ENCODE measurements around the gene TNPO1. TPM values are rescaled to one million over a fixed set of nuclear protein-coding genes. Genes with fewer than 3 reads are reported as not detected.
"Not testable (repeated sequence)": the region's sequence is repeated elsewhere in the genome, so short reads cannot be mapped to it uniquely, and the experiment has no call there.

The TNPO1 gene
- total RNA-seq, 1 experiment from 2014 or later, result 148 TPM

- Histone ChIP-seq H3K36me3 (ENCODE audit: control insufficient read depth, insufficient read depth, low read length) (no peaks in the 10 kb centered on the region), H3K27me3 (replicated peaks; ENCODE audit: control insufficient read depth, insufficient read depth, low read length) (no peaks in the 10 kb centered on the region), H3K9me3 (no peaks in the 10 kb centered on the region), H3K4me1 (no peaks in the 10 kb centered on the region), H3K4me3 (ENCODE audit: low read depth, low read length) (no peak overlapping the region)
- no peak for DNase-seq
- Mint-ChIP-seq H3K4me1 (ENCODE audit: low read depth, unreplicated experiment) (no peaks in the 10 kb centered on the region), H3K36me3 (ENCODE audit: insufficient read depth, unreplicated experiment) (peaks cover 14% of the 10 kb centered on the region), H3K4me3 (ENCODE audit: unreplicated experiment) (no peak overlapping the region), H3K27ac (ENCODE audit: unreplicated experiment) (no peak overlapping the region), H3K27me3 (ENCODE audit: insufficient read depth, unreplicated experiment) (no peaks in the 10 kb centered on the region), H3K9me3 (ENCODE audit: unreplicated experiment) (no peaks in the 10 kb centered on the region)
- ChIA-PET POLR2A (no interaction called here), CTCF (no interaction called here)
- intact Hi-C loops (cut with micrococcal nuclease; ENCODE audit: unreplicated experiment), result loop anchor here (5.0 to 10.0 kb wide), 2 partner anchors 280 to 532 kb away; no protein-coding TSS in a partner anchor
- BruUV-seq (replicated peaks), result no TSS peak
- no peak for TF ChIP-seq CTCF (IDR thresholded peaks at IDR 0.05; ENCODE audit: insufficient read depth in 1 of 2, low read depth in 1 of 2, low read length in 1 of 2, severe bottlenecking in 1 of 2, unreplicated experiment in 1 of 2)
Observed at GRCh38 chr5:72922422-72922821, 106.0 kb downstream of the TNPO1 start.

GRCh38 chr5:72925336-72926010, 109.0 kb downstream of the TNPO1 start:
- POLR2A ChIA-PET, result no interaction called here
- H3K4me3 Mint-ChIP-seq (ENCODE audit: unreplicated experiment), result no peak overlapping the region
- Histone ChIP-seq H3K36me3 (ENCODE audit: control insufficient read depth, insufficient read depth, low read length) (no peaks in the 10 kb centered on the region), H3K27me3 (replicated peaks; ENCODE audit: control insufficient read depth, insufficient read depth, low read length) (no peaks in the 10 kb centered on the region), H3K4me1 (no peaks in the 10 kb centered on the region), H3K4me3 (ENCODE audit: low read depth, low read length) (no peak overlapping the region), H3K9me3 (no peaks in the 10 kb centered on the region)
- no peaks in the 10 kb centered on the region for H3K36me3 Mint-ChIP-seq (ENCODE audit: insufficient read depth, unreplicated experiment)
- BruUV-seq (replicated peaks), result no TSS peak
- no peak for TF ChIP-seq CTCF (IDR thresholded peaks at IDR 0.05; ENCODE audit: insufficient read depth in 1 of 2, low read depth in 1 of 2, low read length in 1 of 2, severe bottlenecking in 1 of 2, unreplicated experiment in 1 of 2)
- no peaks in the 10 kb centered on the region for H3K9me3 Mint-ChIP-seq (ENCODE audit: unreplicated experiment)
- CTCF ChIA-PET, result no interaction called here
- intact Hi-C loops (cut with micrococcal nuclease; ENCODE audit: unreplicated experiment), result loop anchor here (10.0 kb wide), 1 partner anchor 529 kb away; no protein-coding TSS in a partner anchor
- H3K4me1 Mint-ChIP-seq (ENCODE audit: low read depth, unreplicated experiment), result no peaks in the 10 kb centered on the region
- H3K27me3 Mint-ChIP-seq (ENCODE audit: insufficient read depth, unreplicated experiment), result no peaks in the 10 kb centered on the region
- DNase-seq, result no peak
- no peak overlapping the region for H3K27ac Mint-ChIP-seq (ENCODE audit: unreplicated experiment)

- H3K27ac Mint-ChIP-seq (ENCODE audit: unreplicated experiment); DNase-seq; H3K36me3 ChIP-seq (ENCODE audit: control insufficient read depth, insufficient read depth, low read length); intact Hi-C loops (cut with micrococcal nuclease; ENCODE audit: unreplicated experiment); H3K9me3 Mint-ChIP-seq (ENCODE audit: unreplicated experiment); H3K27me3 ChIP-seq (replicated peaks; ENCODE audit: control insufficient read depth, insufficient read depth, low read length); H3K36me3 Mint-ChIP-seq (ENCODE audit: insufficient read depth, unreplicated experiment); CTCF ChIA-PET; POLR2A ChIA-PET; H3K4me1 Mint-ChIP-seq (ENCODE audit: low read depth, unreplicated experiment); H3K9me3 ChIP-seq; H3K4me3 ChIP-seq (ENCODE audit: low read depth, low read length); H3K4me3 Mint-ChIP-seq (ENCODE audit: unreplicated experiment); H3K4me1 ChIP-seq; H3K27me3 Mint-ChIP-seq (ENCODE audit: insufficient read depth, unreplicated experiment); BruUV-seq (replicated peaks): not testable (repeated sequence)
Observed at GRCh38 chr5:72932686-72933085, 116.2 kb downstream of the TNPO1 start.

GRCh38 chr5:72934953-72935725, 118.7 kb downstream of the TNPO1 start:
- H3K36me3 Mint-ChIP-seq (ENCODE audit: insufficient read depth, unreplicated experiment); POLR2A ChIA-PET; H3K4me1 ChIP-seq; H3K27me3 ChIP-seq (replicated peaks; ENCODE audit: control insufficient read depth, insufficient read depth, low read length); BruUV-seq (replicated peaks); H3K36me3 ChIP-seq (ENCODE audit: control insufficient read depth, insufficient read depth, low read length); H3K9me3 Mint-ChIP-seq (ENCODE audit: unreplicated experiment); H3K4me3 ChIP-seq (ENCODE audit: low read depth, low read length); H3K4me3 Mint-ChIP-seq (ENCODE audit: unreplicated experiment); CTCF ChIA-PET; H3K9me3 ChIP-seq; intact Hi-C loops (cut with micrococcal nuclease; ENCODE audit: unreplicated experiment); H3K27ac Mint-ChIP-seq (ENCODE audit: unreplicated experiment); DNase-seq: not testable (repeated sequence)
- Mint-ChIP-seq H3K27me3 (ENCODE audit: insufficient read depth, unreplicated experiment) (peaks cover 14% of the 10 kb centered on the region), H3K4me1 (ENCODE audit: low read depth, unreplicated experiment) (peaks cover 14% of the 10 kb centered on the region)
